Stomach (tissue), 9 donors: ENCODE measurements around the gene MAGI1. TPM values are rescaled to one million over a fixed set of nuclear protein-coding genes. Genes with fewer than 3 reads are reported as not detected.
A peak's percentile ranks its signal among the peaks of the same experiment; 100 is the strongest.

Experiments
- DNase-seq, 2 donors: peaks; one replicate each; pipeline versions ENCODE4 v3.0.0 to v3.0.0-alpha.2; 2013 to 2019
- H3K27ac ChIP-seq, 5 donors: fragments of 200-600 bp in 4 of 5; sonication (generic) in 4 of 5; one replicate each; pipeline ENCODE4 v1.5.1; 2013 to 2019; ENCODE audit warnings: mild to moderate bottlenecking in 1 of 5, moderate library complexity in 1 of 5
- H3K27me3 ChIP-seq, 3 donors: fragments of 200-600 bp; sonication (generic); one replicate each; pipeline ENCODE4 v1.5.1; 2017 to 2019; ENCODE audit warnings: mixed run types in 1 of 3
- H3K36me3 ChIP-seq, 4 donors: fragments of 200-600 bp; sonication (generic); 1 replicate in 3 of 4; 2 replicates in 1 of 4; pipeline ENCODE4 v1.5.1; 2016 to 2019
- H3K4me1 ChIP-seq, 4 donors: fragments of 200-600 bp; sonication (generic); one replicate each; pipeline ENCODE4 v1.5.1; 2016 to 2019
- H3K4me3 ChIP-seq, 4 donors: fragments of 200-600 bp; sonication (generic) in 3 of 4; one replicate each; pipeline ENCODE4 v1.5.1; 2016 to 2019; ENCODE audit warnings: mild to moderate bottlenecking in 1 of 4
- H3K9me3 ChIP-seq, 4 donors: fragments of 200-600 bp; sonication (generic); one replicate each; pipeline ENCODE4 v1.5.1; 2016 to 2019
- CTCF ChIP-seq, 7 experiments: fragments of 450-650 bp in 4 of 7; fragments of 200-600 bp in 3 of 7; sonication (generic) in 3 of 7; IDR thresholded peaks; one replicate each; pipeline ENCODE4 v1.5.1; 2016 to 2019; ENCODE audit warnings: antibody characterized with exemption in 7 of 7, control low read depth in 2 of 7, mild to moderate bottlenecking in 1 of 7
- EP300 ChIP-seq: sonication (generic); formaldehyde crosslinking; IDR thresholded peaks from one replicate; pipeline ENCODE4 v1.6.1; 2017; ENCODE audit warnings: antibody characterized with exemption
- POLR2A ChIP-seq, 4 donors: fragments of 450-650 bp; IDR thresholded peaks; one replicate each; pipeline ENCODE4 v1.6.1; 2016; ENCODE audit warnings: antibody characterized with exemption in 4 of 4, control low read depth in 2 of 4, mild to moderate bottlenecking in 1 of 4, moderate library complexity in 1 of 4
- POLR2AphosphoS5 ChIP-seq, 3 donors: sonication (generic); formaldehyde crosslinking; IDR thresholded peaks; one replicate each; pipeline ENCODE4 v1.6.1; 2016; ENCODE audit warnings: antibody characterized with exemption in 3 of 3
- WGBS, 5 donors: extraction: QIAGEN DNeasy Blood & Tissue Kit in 3 of 5; methylation state at CpG; one replicate each; pipeline versions ENCODE4 v1.1.5 to v1.1.7; 2013 to 2018; 5-methylcytosine and 5-hydroxymethylcytosine counted together
- intact Hi-C: fragments of 100-400 bp; cut with DNase I; formaldehyde crosslinking; loops from one replicate; pipeline ENCODE4 v1.15.1; 2023; ENCODE audit warnings: low total_unique reads
- polyA plus RNA-seq, 3 donors: library from polyadenylated mRNA; stranded (reverse); fragments of 200-250 nt; gene quantifications; one replicate each; pipeline ENCODE4 v1.2.3, GENCODE V29; 2013
- total RNA-seq, 5 donors: library from RNA; depleted of rRNA; stranded (reverse); fragments of >200 nt; gene quantifications; one replicate each; pipeline versions ENCODE4 v1.1.0 to v1.2.3, GENCODE V29; 2014 to 2016
- donor health status: healthy with polysubstance abuse.
- donor health status: Bipolar disorder and iron deficiency.
- donor health status: healthy.

MAGI1 gene
- total and polyA plus RNA-seq, 8 donors: 5.7 to 237 (median 84.8) TPM

GRCh38 chr3:65856907-65857306, 181.8 kb downstream of the MAGI1 start:
- TF ChIP-seq POLR2AphosphoS5 (IDR thresholded peaks at IDR 0.05) (peak in 1 of 3 donors; percentile 54), EP300 (no peak)
- WGBS, 5 donors: 25 to 56% (median 46%) methylated on average over 2 of the region's 2 CpGs
- no peaks in the 10 kb centered on the region for H3K27me3 ChIP-seq

DNA sequence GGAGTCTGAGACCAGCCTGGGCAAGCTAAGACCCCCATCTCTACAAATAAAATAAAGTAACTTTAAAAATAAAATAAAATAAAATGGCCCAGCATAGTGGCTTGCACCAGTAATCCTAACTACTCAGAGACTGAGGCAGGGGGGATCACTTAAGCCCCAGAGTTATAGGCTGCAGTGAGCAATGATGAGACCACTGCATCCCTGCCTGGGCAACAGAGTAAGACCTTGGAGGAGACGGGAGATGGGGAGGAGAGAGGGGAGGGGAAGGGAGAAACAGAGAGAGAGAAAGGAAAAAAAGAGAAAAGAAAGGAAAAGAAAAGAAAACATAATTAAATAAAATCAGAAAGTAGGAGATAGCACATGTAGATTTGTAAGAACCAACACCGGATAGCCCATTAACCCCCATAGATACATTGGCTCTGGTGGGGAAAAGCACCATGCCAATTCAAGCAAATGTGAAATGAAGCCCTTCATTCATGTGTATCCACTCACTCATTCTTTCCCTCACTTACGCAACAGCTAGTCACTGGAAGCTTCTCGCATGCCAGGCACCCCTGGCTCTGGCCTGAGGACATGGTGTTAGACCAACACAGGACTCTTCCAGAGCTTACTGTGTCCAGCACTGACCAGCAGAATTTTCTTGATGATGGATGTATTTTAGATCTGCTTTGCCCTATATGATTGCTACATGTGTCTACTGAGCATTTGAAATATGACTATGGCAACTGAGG, 183.2 kb downstream of the MAGI1 start:
- Histone ChIP-seq H3K9me3 (peaks cover 0 to 4% (median 0%) of the 10 kb centered on the region in 4 donors), H3K36me3 (no peaks in the 10 kb centered on the region), H3K4me3 (no peak overlapping the region), H3K27ac (peak overlapping the region in 1 of 5 donors; percentile 69), H3K4me1 (peaks cover 12 to 41% (median 31%) of the 10 kb centered on the region in 4 donors), H3K27me3 (no peaks in the 10 kb centered on the region)
- 84 to 94% (median 87%) methylated on average over 3 to 4 of the region's 4 CpGs for WGBS, 5 donors
- no peak for TF ChIP-seq POLR2A (IDR thresholded peaks at IDR 0.05)
- TF ChIP-seq POLR2AphosphoS5 (IDR thresholded peaks at IDR 0.05): no peak
- TF ChIP-seq CTCF (IDR thresholded peaks at IDR 0.05): no peak
- no peak for TF ChIP-seq EP300
- intact Hi-C loops: no loop called here
- no peak for DNase-seq

More at GRCh38 chr3:65856907-65857306, 181.8 kb downstream of the MAGI1 start:
- intact Hi-C loops: no loop called here
- Histone ChIP-seq H3K36me3 (no peaks in the 10 kb centered on the region), H3K9me3 (peaks cover 0 to 4% (median 0%) of the 10 kb centered on the region in 4 donors), H3K27ac (peak overlapping the region in 2 of 5 donors; percentile 10 to 69), H3K4me3 (no peak overlapping the region), H3K4me1 (peaks cover 12 to 35% (median 26%) of the 10 kb centered on the region in 4 donors)
- DNase-seq: peak in 1 of 2 donors; percentile 28

DNA sequence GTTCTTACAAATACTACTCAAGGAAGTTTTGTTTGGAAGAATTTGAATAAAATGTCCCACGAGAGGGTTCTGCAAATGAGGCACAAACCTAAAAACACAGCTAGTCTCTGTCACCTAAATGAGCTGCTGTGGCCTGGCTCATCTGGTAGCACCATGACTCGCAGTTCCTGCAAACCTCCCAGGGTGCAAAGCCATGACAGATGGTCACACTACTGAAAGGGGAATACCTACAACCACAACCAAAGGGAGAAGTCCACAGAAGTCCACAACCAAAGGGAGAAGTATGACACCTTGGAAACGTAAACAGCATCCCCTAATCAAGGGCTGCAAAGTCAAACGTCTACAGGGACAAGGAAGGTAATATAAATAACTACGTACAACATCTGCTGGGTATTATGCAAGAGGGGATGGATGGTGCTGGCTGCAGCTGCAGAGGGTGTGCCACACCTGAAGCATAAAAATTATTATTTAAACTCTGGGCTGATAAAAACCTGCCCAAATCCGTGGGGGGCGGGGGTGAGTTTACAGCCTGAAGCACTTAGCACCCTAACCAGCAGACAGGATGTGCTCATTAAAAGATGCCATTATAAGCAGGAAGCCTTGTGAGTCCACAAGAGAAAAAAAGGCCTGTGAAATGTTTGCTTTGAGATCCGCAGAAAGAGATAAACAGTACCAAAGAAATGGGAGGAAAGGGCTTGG, 184.0 kb downstream of the MAGI1 start:
- Histone ChIP-seq H3K4me3 (no peak overlapping the region), H3K9me3 (peaks cover 0 to 4% (median 0%) of the 10 kb centered on the region in 4 donors), H3K27me3 (no peaks in the 10 kb centered on the region), H3K36me3 (no peaks in the 10 kb centered on the region), H3K4me1 (peaks cover 12 to 41% (median 31%) of the 10 kb centered on the region in 4 donors), H3K27ac (peak overlapping the region in 1 of 5 donors; percentile 29)
- intact Hi-C loops: no loop called here
- WGBS, 5 donors: 25 to 43% (median 35%) methylated on average over 8 of the region's 8 CpGs
- TF ChIP-seq EP300 (no peak), POLR2AphosphoS5 (IDR thresholded peaks at IDR 0.05) (no peak), CTCF (IDR thresholded peaks at IDR 0.05) (no peak), POLR2A (IDR thresholded peaks at IDR 0.05) (no peak)
- DNase-seq: peak in 1 of 2 donors; percentile 44

DNA sequence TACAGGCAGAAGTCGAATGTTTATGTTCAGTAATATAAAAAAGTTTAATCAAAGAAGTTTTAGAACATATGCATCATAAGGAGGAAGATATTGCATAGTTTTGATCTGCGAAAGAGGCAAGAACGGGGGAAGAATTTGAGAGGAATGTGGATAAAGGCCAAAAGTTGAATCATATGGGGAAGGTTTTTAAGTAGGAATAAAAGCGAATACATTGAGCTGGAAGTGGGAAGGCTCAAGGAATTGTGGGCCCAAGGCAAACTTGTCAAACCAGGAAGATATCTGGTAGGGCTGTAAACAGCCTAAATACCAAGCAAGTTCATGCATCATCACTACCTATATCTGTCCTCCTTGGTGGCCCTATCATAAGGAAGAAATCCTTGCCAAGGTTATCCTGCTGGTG, 186.9 kb downstream of the MAGI1 start:
- Histone ChIP-seq H3K4me3 (no peak overlapping the region), H3K4me1 (peaks cover 6 to 30% (median 20%) of the 10 kb centered on the region in 4 donors), H3K36me3 (no peaks in the 10 kb centered on the region), H3K9me3 (no peaks in the 10 kb centered on the region), H3K27ac (no peak overlapping the region), H3K27me3 (no peaks in the 10 kb centered on the region)
- TF ChIP-seq CTCF (IDR thresholded peaks at IDR 0.05) (no peak), POLR2AphosphoS5 (IDR thresholded peaks at IDR 0.05) (no peak), POLR2A (IDR thresholded peaks at IDR 0.05) (no peak), EP300 (no peak)
- peak in 1 of 2 donors; percentile 52 for DNase-seq
- intact Hi-C loops: no loop called here
- WGBS, 5 donors: 69 to 82% (median 76%) methylated on average over 4 of the region's 4 CpGs
